CD4-positive, alpha-beta T cell (primary cell): Measurements from ENCODE around the gene RAMACL. TPM values are rescaled to one million over a fixed set of nuclear protein-coding genes. Genes with fewer than 3 reads are reported as not detected.

Experiments used
- ATAC-seq: fragments of 200-7000 bp; cut with Tn5 transposase; one replicate; pipeline ENCODE4 v1.10.0; 2022; ENCODE audit warnings: mild to moderate bottlenecking; ENCODE audit not compliant: poor library complexity
- CTCF ChIA-PET: fragments of 350-600 bp; sonication (Branson Sonifier 250); formaldehyde crosslinking; loops from one replicate; lab custom pipeline; 2021; ENCODE audit warnings: antibody characterized with exemption, inconsistent platforms; lab: Charles Lee
- POLR2A ChIA-PET: fragments of 350-600 bp; sonication (Branson Sonifier 250); formaldehyde crosslinking; loops from one replicate; lab custom pipeline; 2021; ENCODE audit warnings: antibody characterized with exemption, inconsistent platforms; lab: Charles Lee
- DNase-seq, 14 experiments: peaks; one replicate each; pipeline ENCODE4 v3.0.0-alpha.2; 2013 to 2020; ENCODE audit warnings: mixed read lengths in 2 of 14
- H3K27ac ChIP-seq, 2 donors: one replicate each; pipeline versions ENCODE4 v1.5.1 to v1.7.0; 2013; ENCODE audit warnings: low read length in 2 of 2, low read depth in 1 of 2, mild to moderate bottlenecking in 1 of 2
- H3K27me3 ChIP-seq, 2 experiments: 1 replicate in 1 of 2; 2 replicates in 1 of 2; pipeline versions ENCODE4 v1.6.1 to v1.7.0; 2013; ENCODE audit warnings: low read length in 2 of 2, control low read depth in 1 of 2, mild to moderate bottlenecking in 1 of 2, moderate library complexity in 1 of 2; ENCODE audit not compliant: insufficient read depth in 2 of 2, control insufficient read depth in 1 of 2
- H3K36me3 ChIP-seq: one replicate; pipeline ENCODE4 v1.6.1; 2013; ENCODE audit warnings: low read length, control low read depth; ENCODE audit not compliant: insufficient read depth
- H3K4me1 ChIP-seq: one replicate; pipeline ENCODE4 v1.6.1; 2013; ENCODE audit warnings: low read length, control low read depth; ENCODE audit not compliant: insufficient read depth
- H3K4me3 ChIP-seq: one replicate; pipeline ENCODE4 v1.5.1; 2013; ENCODE audit warnings: mild to moderate bottlenecking, low read length, moderate library complexity
- H3K9me3 ChIP-seq, 2 experiments: 1 replicate in 1 of 2; 2 replicates in 1 of 2; pipeline versions ENCODE4 v1.6.1 to v1.7.0; 2013; ENCODE audit warnings: low read length in 2 of 2, mild to moderate bottlenecking in 2 of 2, control low read depth in 1 of 2, moderate library complexity in 1 of 2; ENCODE audit not compliant: control insufficient read depth in 1 of 2, insufficient read depth in 1 of 2
- H3K27ac Mint-ChIP-seq: one replicate; pipeline ENCODE4 v1.8.0; 2020; ENCODE audit warnings: mixed read lengths
- H3K27me3 Mint-ChIP-seq: one replicate; pipeline ENCODE4 v1.8.0; 2021; ENCODE audit warnings: mixed read lengths
- H3K36me3 Mint-ChIP-seq: one replicate; pipeline ENCODE4 v1.8.0; 2021; ENCODE audit warnings: low read depth, mixed read lengths
- H3K4me1 Mint-ChIP-seq: one replicate; pipeline ENCODE4 v1.8.0; 2021; ENCODE audit warnings: low read depth, mixed read lengths
- H3K4me3 Mint-ChIP-seq: one replicate; pipeline ENCODE4 v1.8.0; 2020; ENCODE audit warnings: mild to moderate bottlenecking, mixed read lengths
- H3K9me3 Mint-ChIP-seq: one replicate; pipeline ENCODE4 v1.8.0; 2020; ENCODE audit warnings: mixed read lengths
- CTCF ChIP-seq: fragments of 200-600 bp; IDR thresholded peaks from one replicate; pipeline ENCODE4 v1.8.0; 2022; ENCODE audit warnings: antibody characterized with exemption, mild to moderate bottlenecking
- intact Hi-C, 2 experiments: fragments of 100-400 bp; cut with DNase I in 1 of 2; cut with micrococcal nuclease in 1 of 2; formaldehyde crosslinking; loops; one replicate each; pipeline versions ENCODE4 v1.15.1 to v1.9.0; 2023 to 2025; cut with DNase I, micrococcal nuclease
- total RNA-seq, 174 experiments: library from RNA in 2 of 174; stranded (reverse) in 2 of 174; gene quantifications; one replicate each; pipeline ENCODE4 v1.2.3 and lab custom pipeline; 2021 to 2026

Gene RAMACL
- total RNA-seq, 2 experiments from 2014 or later, result 0.52 to 0.75 TPM

GRCh38 chr6:166575205-166575604 is 11.3 kb downstream of the RAMACL start:
- no peaks in the 10 kb centered on the region for H3K36me3 ChIP-seq
- CTCF ChIA-PET, result no interaction called here
- TF ChIP-seq CTCF, result no peak

GRCh38 chr6:166573511-166574216 is 12.8 kb downstream of the RAMACL start:
- H3K36me3 Mint-ChIP-seq, result peaks cover 10% of the 10 kb centered on the region
- ATAC-seq (no peak), DNase-seq (no peak)
- H3K27me3 Mint-ChIP-seq, result no peaks in the 10 kb centered on the region
- Histone ChIP-seq H3K27me3 (no peaks in the 10 kb centered on the region), H3K36me3 (no peaks in the 10 kb centered on the region), H3K27ac (no peak overlapping the region), H3K9me3 (peaks cover 5 to 11% of the 10 kb centered on the region in 2 experiments), H3K4me3 (no peak overlapping the region), H3K4me1 (no peaks in the 10 kb centered on the region)
- no peaks in the 10 kb centered on the region for H3K4me1 Mint-ChIP-seq
- H3K27ac Mint-ChIP-seq, result no peak overlapping the region
- H3K9me3 Mint-ChIP-seq, result peaks cover 13% of the 10 kb centered on the region
- CTCF ChIA-PET, result no interaction called here
- POLR2A ChIA-PET, result no interaction called here
- no peak for TF ChIP-seq CTCF
- intact Hi-C loops, result no loop called here
- no peak overlapping the region for H3K4me3 Mint-ChIP-seq

More at GRCh38 chr6:166575205-166575604, 11.3 kb downstream of the RAMACL start:
- no peak for ATAC-seq
- H3K4me1 ChIP-seq, result no peaks in the 10 kb centered on the region
- intact Hi-C loops, result no loop called here
- H3K27ac ChIP-seq, result no peak overlapping the region
- no peaks in the 10 kb centered on the region for H3K4me1 Mint-ChIP-seq
- peaks cover 5 to 11% of the 10 kb centered on the region in 2 experiments for H3K9me3 ChIP-seq
- no peak for DNase-seq
- peaks cover 13% of the 10 kb centered on the region for H3K9me3 Mint-ChIP-seq
- H3K4me3 ChIP-seq, result no peak overlapping the region
- POLR2A ChIA-PET, result no interaction called here
- no peaks in the 10 kb centered on the region for H3K27me3 Mint-ChIP-seq
- H3K27me3 ChIP-seq, result no peaks in the 10 kb centered on the region
- no peak overlapping the region for H3K27ac Mint-ChIP-seq
- peaks cover 10% of the 10 kb centered on the region for H3K36me3 Mint-ChIP-seq
- H3K4me3 Mint-ChIP-seq, result no peak overlapping the region

- no peaks in the 10 kb centered on the region for H3K27me3 Mint-ChIP-seq
- CTCF ChIA-PET, result no interaction called here
- no peak for TF ChIP-seq CTCF
- H3K9me3 Mint-ChIP-seq, result peaks cover 9% of the 10 kb centered on the region
- POLR2A ChIA-PET, result no interaction called here
- peaks cover 5 to 8% of the 10 kb centered on the region in 2 experiments for H3K9me3 ChIP-seq
- no peak overlapping the region for H3K27ac ChIP-seq
- no peaks in the 10 kb centered on the region for H3K4me1 ChIP-seq
- no peak overlapping the region for H3K27ac Mint-ChIP-seq
- DNase-seq (no peak), ATAC-seq (no peak)
- no peaks in the 10 kb centered on the region for H3K36me3 ChIP-seq
- H3K4me1 Mint-ChIP-seq, result no peaks in the 10 kb centered on the region
- H3K4me3 ChIP-seq, result no peak overlapping the region
- intact Hi-C loops, result no loop called here
- H3K27me3 ChIP-seq, result no peaks in the 10 kb centered on the region
- H3K4me3 Mint-ChIP-seq, result no peak overlapping the region
- H3K36me3 Mint-ChIP-seq, result peaks cover 6% of the 10 kb centered on the region
Observed at GRCh38 chr6:166572370-166573261, 13.9 kb downstream of the RAMACL start.
